ENCODE results near the gene LRIG1.

LRIG1 gene

GRCh38 chr3:66413151-66413751, 87.6 kb downstream of the LRIG1 start:
- DNase-seq: no peak

- no peak for DNase-seq
Measured at GRCh38 chr3:66411961-66412887, 88.6 kb downstream of the LRIG1 start.

GRCh38 chr3:66411474-66411873, 89.3 kb downstream of the LRIG1 start:
- DNase-seq: no peak

- DNase-seq: no peak
Measured at GRCh38 chr3:66410976-66411375, 89.8 kb downstream of the LRIG1 start.

- DNase-seq: no peak
Measured at GRCh38 chr3:66409771-66410754, 90.8 kb downstream of the LRIG1 start.

GRCh38 chr3:66407611-66408218, 93.1 kb downstream of the LRIG1 start:
- no peak for DNase-seq

GRCh38 chr3:66406831-66407610, 93.8 kb downstream of the LRIG1 start:
- DNase-seq: no peak

GRCh38 chr3:66406163-66406562, 94.7 kb downstream of the LRIG1 start:
- DNase-seq: no peak

GRCh38 chr3:66405701-66406091, 95.1 kb downstream of the LRIG1 start:
- no peak for DNase-seq

- DNase-seq: no peak
Measured at GRCh38 chr3:66404903-66405700, 95.7 kb downstream of the LRIG1 start.

- no peak for DNase-seq
Measured at GRCh38 chr3:66404197-66404596, 96.6 kb downstream of the LRIG1 start.

GRCh38 chr3:66403323-66403990, 97.4 kb downstream of the LRIG1 start:
- DNase-seq: no peak

GRCh38 chr3:66402596-66403290, 98.1 kb downstream of the LRIG1 start:
- DNase-seq: no peak

GRCh38 chr3:66401675-66402491, 98.9 kb downstream of the LRIG1 start:
- peak; percentile 17 for DNase-seq

GRCh38 chr3:66401157-66401550, 99.7 kb downstream of the LRIG1 start:
- no peak for DNase-seq

- DNase-seq: peak; percentile 38
Measured at GRCh38 chr3:66400411-66401156, 100.2 kb downstream of the LRIG1 start.

GRCh38 chr3:66399529-66400232, 101.1 kb downstream of the LRIG1 start:
- no peak for DNase-seq
